A549 (cell line): ENCODE measurements around the gene GAB1. TPM values are rescaled to one million over a fixed set of nuclear protein-coding genes. Genes with fewer than 3 reads are reported as not detected.
"Not testable (repeated sequence)": the region's sequence is repeated elsewhere in the genome, so short reads cannot be mapped to it uniquely, and the experiment has no call there.

Experiments
- ATAC-seq, 2 experiments: fragments of 200-7000 bp in 1 of 2; fragments of >200 bp in 1 of 2; cut with Nextera tagmentation in 1 of 2; cut with Tn5 transposase in 1 of 2; 3 replicates each; pipeline versions ENCODE4 v1.8.0 to v1.9.1; 2018 to 2020; ENCODE audit warnings: mild to moderate bottlenecking in 1 of 2, moderate library complexity in 1 of 2
- CTCF ChIA-PET: fragments of 300-600 bp; sonication (Branson Sonifier 250); formaldehyde crosslinking; extraction: SDS; loops from one replicate; lab custom pipeline; 2021; ENCODE audit warnings: antibody characterized with exemption, inconsistent platforms; lab: Yijun Ruan, JAX
- POLR2A ChIA-PET: fragments of 350-600 bp; formaldehyde crosslinking; extraction: SDS; loops from one replicate; lab custom pipeline; 2021; ENCODE audit warnings: antibody characterized with exemption, inconsistent platforms; lab: Yijun Ruan, JAX
- DNase-seq, 2 experiments: peaks; one replicate each; pipeline versions ENCODE4 v3.0.0 to v3.0.0-alpha.2; 2011 to 2016; ENCODE audit warnings: low read depth in 1 of 2, low spot score in 1 of 2
- FAIRE-seq: peaks from 2 replicates; lab custom pipeline; 2011; peaks lifted over from hg19 to GRCh38; lab: Jason Lieb, UNC
- H3K27ac ChIP-seq, 2 experiments: fragments of >200 bp; sonication (Bioruptor Twin); formaldehyde crosslinking; 3 replicates each; pipeline ENCODE4 v1.5.1; 2016 to 2017
- H3K4me1 ChIP-seq: fragments of >200 bp; sonication (Bioruptor Twin); formaldehyde crosslinking; 3 replicates; pipeline ENCODE4 v1.6.1; 2016
- H3K4me2 ChIP-seq: fragments of >200 bp; sonication (Bioruptor Twin); formaldehyde crosslinking; 3 replicates; pipeline ENCODE4 v1.6.1; 2016
- H3K4me3 ChIP-seq: fragments of >200 bp; sonication (Bioruptor Twin); formaldehyde crosslinking; 3 replicates; pipeline ENCODE4 v1.5.1; 2016
- H3K9me3 ChIP-seq: fragments of >200 bp; sonication (Bioruptor Twin); formaldehyde crosslinking; 3 replicates; pipeline ENCODE4 v1.6.1; 2016
- ATOH8 ChIP-seq: fragments of 250-450 bp; sonication (Bioruptor Pico); IDR thresholded peaks from 2 replicates; pipeline ENCODE4 v1.5.0; 2020; ENCODE audit warnings: low read depth, mild to moderate bottlenecking, moderate library complexity
- BHLHE40 ChIP-seq: IDR thresholded peaks from 2 replicates; pipeline ENCODE4 v1.6.1; 2012; ENCODE audit warnings: low read depth, low read length, inconsistent platforms
- CHD4 ChIP-seq: fragments of 200-600 bp; sonication (generic); IDR thresholded peaks from 2 replicates; pipeline ENCODE4 v1.6.1; 2016; ENCODE audit warnings: antibody characterized with exemption, mild to moderate bottlenecking, borderline replicate concordance
- EHMT2 ChIP-seq: fragments of 200-600 bp; sonication (generic); IDR thresholded peaks from 2 replicates; pipeline ENCODE4 v1.6.1; 2016; ENCODE audit warnings: antibody characterized with exemption, low read depth, mild to moderate bottlenecking, moderate library complexity
- FOSB ChIP-seq: fragments of 250-450 bp; sonication (Bioruptor Pico); IDR thresholded peaks from 2 replicates; pipeline ENCODE4 v1.5.0; 2020; ENCODE audit warnings: mild to moderate bottlenecking, moderate library complexity
- FOXS1 ChIP-seq: fragments of 250-450 bp; sonication (Bioruptor Pico); IDR thresholded peaks from 2 replicates; pipeline ENCODE4 v1.5.0; 2020; ENCODE audit warnings: mild to moderate bottlenecking, moderate library complexity
- HDAC2 ChIP-seq: fragments of 200-600 bp; sonication (generic); IDR thresholded peaks from 2 replicates; pipeline ENCODE4 v1.6.1; 2016
- HES2 ChIP-seq: fragments of >200 bp; sonication (Bioruptor Twin); formaldehyde crosslinking; IDR thresholded peaks from 2 replicates; pipeline ENCODE4 v1.6.1; 2016
- HOXA7 ChIP-seq: fragments of 250-450 bp; sonication (Bioruptor Pico); IDR thresholded peaks from 2 replicates; pipeline ENCODE4 v1.5.0; 2020; ENCODE audit warnings: mild to moderate bottlenecking, moderate library complexity
- JUN ChIP-seq, 2 experiments: fragments of >200 bp; sonication (Bioruptor Twin); formaldehyde crosslinking; IDR thresholded peaks; 2 replicates in 1 of 2; 3 replicates in 1 of 2; pipeline ENCODE4 v1.6.1; 2016 to 2017
- MAX ChIP-seq: IDR thresholded peaks from 2 replicates; pipeline ENCODE4 v1.6.1; 2012
- MYC ChIP-seq: IDR thresholded peaks from 2 replicates; pipeline ENCODE4 v1.6.1; 2012; ENCODE audit warnings: mild to moderate bottlenecking, inconsistent platforms, low read length, improper control_type of control experiment, borderline replicate concordance
- NPAS2 ChIP-seq: fragments of 250-450 bp; sonication (Bioruptor Pico); IDR thresholded peaks from 2 replicates; pipeline ENCODE4 v1.8.0; 2022; ENCODE audit warnings: mild to moderate bottlenecking, moderate library complexity, borderline replicate concordance
- NR3C1 ChIP-seq: fragments of >200 bp; sonication (Bioruptor Twin); formaldehyde crosslinking; IDR thresholded peaks from 3 replicates; pipeline ENCODE4 v1.6.1; 2017
- POLR2AphosphoS2 ChIP-seq: conservative IDR thresholded peaks from 2 replicates; pipeline ENCODE4 v1.6.1; 2012; ENCODE audit warnings: low read length, improper control_type of control experiment, inconsistent platforms
- RCOR1 ChIP-seq: fragments of 150-350 bp; IDR thresholded peaks from 2 replicates; pipeline ENCODE4 v1.6.1; 2014; ENCODE audit warnings: antibody characterized with exemption, low read length, low read depth
- WGBS: methylation state at CpG from one replicate; pipeline ENCODE4 v1.1.6; 2017; ENCODE audit errors: missing lambda C conversion rate; 5-methylcytosine and 5-hydroxymethylcytosine counted together
- polyA plus RNA-seq, 4 experiments: library from polyadenylated mRNA; depleted of rRNA in 3 of 4; stranded (reverse); fragments of >200 nt; fragmentation: RNase III in 1 of 4; extraction: RNeasy Plus Mini Kit Qiagen cat#74134 plus additional on column Dnase treatment in 1 of 4; gene quantifications; 2 replicates in 3 of 4; 3 replicates in 1 of 4; pipeline ENCODE4 v1.2.3, GENCODE V29; 2011 to 2017
- TF ChIP-seq, protein P1 (sequence below): fragments of 150-350 bp; IDR thresholded peaks from 2 replicates; pipeline ENCODE4 v1.6.1; 2014; ENCODE audit warnings: low read depth, mild to moderate bottlenecking, low read length

Gene GAB1
- polyA plus RNA-seq, 2 of the 4 experiments (the other 2 are of a cell fraction): 2.3 to 3.6 TPM

GRCh38 chr4:143348233-143349077 lies 11.8 kb downstream of the GAB1 start (continued):
- TF ChIP-seq EHMT2: no peak
- no peak for TF ChIP-seq BHLHE40
- TF ChIP-seq, protein P1, sequence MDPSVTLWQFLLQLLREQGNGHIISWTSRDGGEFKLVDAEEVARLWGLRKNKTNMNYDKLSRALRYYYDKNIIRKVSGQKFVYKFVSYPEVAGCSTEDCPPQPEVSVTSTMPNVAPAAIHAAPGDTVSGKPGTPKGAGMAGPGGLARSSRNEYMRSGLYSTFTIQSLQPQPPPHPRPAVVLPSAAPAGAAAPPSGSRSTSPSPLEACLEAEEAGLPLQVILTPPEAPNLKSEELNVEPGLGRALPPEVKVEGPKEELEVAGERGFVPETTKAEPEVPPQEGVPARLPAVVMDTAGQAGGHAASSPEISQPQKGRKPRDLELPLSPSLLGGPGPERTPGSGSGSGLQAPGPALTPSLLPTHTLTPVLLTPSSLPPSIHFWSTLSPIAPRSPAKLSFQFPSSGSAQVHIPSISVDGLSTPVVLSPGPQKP: no peak
- TF ChIP-seq POLR2AphosphoS2: no peak
- no peak for TF ChIP-seq CHD4
- TF ChIP-seq JUN (IDR thresholded peaks at IDR 0.05): no peak
- no peak for TF ChIP-seq FOSB (CRISPR knock-in tag)
- TF ChIP-seq MYC: no peak

GRCh38 chr4:143349858-143350527 lies 13.3 kb downstream of the GAB1 start:
- DNase-seq, POLR2A ChIA-PET, H3K9me3 ChIP-seq, H3K4me3 ChIP-seq, ATAC-seq, H3K4me2 ChIP-seq, FAIRE-seq, H3K27ac ChIP-seq: not testable (repeated sequence)
- 94% methylated on average over 22 of the region's 25 CpGs for WGBS
- peaks cover 14% of the 10 kb centered on the region for H3K4me1 ChIP-seq
- CTCF ChIA-PET: interaction anchor here (1.2 kb wide), 1 partner anchor 11 kb away, joined by 3 read pairs; no protein-coding TSS in a partner anchor

DNA sequence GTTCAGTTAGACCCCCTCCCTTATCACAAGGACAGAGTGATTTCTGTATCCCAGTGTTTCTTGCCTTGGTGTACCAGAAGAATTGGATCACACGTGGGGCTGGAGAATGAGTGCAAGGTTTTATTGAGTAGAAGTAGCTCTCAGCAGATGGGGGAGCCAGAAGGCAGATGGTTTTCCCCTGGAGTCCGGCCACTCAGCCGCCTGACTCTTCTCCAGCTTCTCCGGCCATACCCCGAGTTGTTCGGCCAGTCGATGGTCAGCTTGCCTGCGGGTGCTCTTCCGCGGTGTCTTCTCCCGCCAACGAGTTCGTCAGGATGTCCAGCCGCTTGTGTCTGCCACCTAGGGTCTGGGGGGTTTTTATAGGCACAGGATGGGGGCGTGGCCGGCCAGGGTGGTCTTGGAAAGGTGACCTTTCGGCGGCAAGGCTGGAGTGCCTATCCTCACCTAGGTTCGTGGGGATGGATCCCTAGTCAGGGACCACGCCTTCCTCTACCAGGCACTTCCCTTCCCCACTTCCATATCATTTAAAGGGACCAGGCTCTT lies 14.5 kb downstream of the GAB1 start:
- Histone ChIP-seq H3K27ac (no peak overlapping the region), H3K4me1 (peaks cover 25% of the 10 kb centered on the region), H3K4me3 (no peak overlapping the region), H3K4me2 (no peak overlapping the region; the same call in 2 of the 3 replicates), H3K9me3 (no peaks in the 10 kb centered on the region)
- TF ChIP-seq HOXA7 (CRISPR knock-in tag): no peak
- no peak for TF ChIP-seq CHD4
- no peak for TF ChIP-seq NPAS2 (CRISPR knock-in tag)
- TF ChIP-seq HES2: no peak
- TF ChIP-seq FOXS1 (CRISPR knock-in tag): no peak
- no peak for TF ChIP-seq BHLHE40
- ChIA-PET POLR2A (no interaction called here), CTCF (no interaction called here)
- ATAC-seq: no peak
- FAIRE-seq: no peak
- no peak for DNase-seq
- WGBS: 88% methylated on average over 19 of the region's 20 CpGs

GRCh38 chr4:143351774-143352451 lies 15.2 kb downstream of the GAB1 start:
- POLR2A ChIA-PET: interaction anchor here (1.1 kb wide), 1 partner anchor 15 kb away, joined by 3 read pairs; the partner anchor contains the start of gene GAB1
- no peak overlapping the region for H3K4me3 ChIP-seq
- H3K4me1 ChIP-seq: peaks cover 25% of the 10 kb centered on the region
- TF ChIP-seq ATOH8 (CRISPR knock-in tag) (no peak), NPAS2 (CRISPR knock-in tag) (no peak), MAX (no peak), NR3C1 (no peak), HDAC2 (no peak), RCOR1 (no peak)
- TF ChIP-seq, protein P1: no peak
- CTCF ChIA-PET: no interaction called here
- no peak for DNase-seq
- no peak for FAIRE-seq
- 53% methylated on average over 1 of the region's 1 CpG for WGBS
- H3K9me3 ChIP-seq: no peaks in the 10 kb centered on the region
- no peak overlapping the region for H3K27ac ChIP-seq
- no peak for ATAC-seq
- H3K4me2 ChIP-seq: peak overlapping the region; percentile 27; the same call in 2 of the 3 replicates
